GM06990 (cell line): ENCODE results near the gene BIRC6.

Source experiments
- DNase-seq: peaks from one replicate; pipeline ENCODE4 v3.0.0-alpha.2; 2011; ENCODE audit not compliant: insufficient read length; ENCODE audit errors: extremely low read depth
- H3K27me3 ChIP-seq: replicated peaks from 2 replicates; pipeline ENCODE4 v1.6.0; 2011; ENCODE audit warnings: low read length; ENCODE audit not compliant: control insufficient read depth, insufficient read depth
- H3K36me3 ChIP-seq: 2 replicates; pipeline ENCODE4 v1.5.1; 2011; ENCODE audit warnings: low read length; ENCODE audit not compliant: control insufficient read depth, insufficient read depth
- H3K4me3 ChIP-seq: replicated peaks from 2 replicates; pipeline ENCODE4 v1.5.1; 2011; ENCODE audit warnings: low read depth, mild to moderate bottlenecking, control low read depth, low read length
- CTCF ChIP-seq: IDR thresholded peaks from 2 replicates; pipeline ENCODE4 v1.5.1; 2011; ENCODE audit warnings: low read length, control low read depth, mild to moderate bottlenecking, inconsistent platforms; ENCODE audit not compliant: insufficient read depth, poor library complexity, severe bottlenecking

The BIRC6 gene

DNA sequence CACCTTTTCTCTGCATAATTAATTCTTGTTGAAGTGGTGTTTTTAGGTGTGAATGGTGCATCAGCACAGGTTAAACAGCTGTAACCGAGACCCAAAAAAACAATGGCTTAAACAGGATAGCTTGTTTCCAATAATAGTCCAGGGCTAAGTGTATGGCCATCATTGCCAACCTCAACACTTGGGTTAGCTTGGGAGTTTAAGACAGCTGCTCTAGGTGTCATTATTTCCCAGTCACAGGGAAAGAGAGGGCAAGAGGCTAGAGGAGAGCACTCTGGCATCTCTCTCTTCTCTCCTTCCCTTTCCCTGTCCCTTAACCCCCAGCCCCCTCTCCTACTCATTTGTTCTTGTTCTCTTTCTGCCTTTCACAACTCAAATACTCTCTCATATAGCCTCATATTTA, 21.1 kb downstream of the BIRC6 start:
- no peak for DNase-seq
- Histone ChIP-seq H3K27me3 (no peaks in the 10 kb centered on the region), H3K36me3 (peaks cover 8% of the 10 kb centered on the region), H3K4me3 (no peak overlapping the region)
- TF ChIP-seq CTCF: no peak

GRCh38 chr2:32379352-32379751, 22.5 kb downstream of the BIRC6 start:
- H3K27me3 ChIP-seq: no peaks in the 10 kb centered on the region
- no peak for DNase-seq

GRCh38 chr2:32383858-32384257, 27.0 kb downstream of the BIRC6 start:
- H3K27me3 ChIP-seq: no peaks in the 10 kb centered on the region
- H3K36me3 ChIP-seq: peaks cover 7% of the 10 kb centered on the region
- DNase-seq: no peak
- H3K4me3 ChIP-seq: no peak overlapping the region
- TF ChIP-seq CTCF: no peak

More at GRCh38 chr2:32379352-32379751, 22.5 kb downstream of the BIRC6 start:
- Histone ChIP-seq H3K36me3 (peaks cover 8% of the 10 kb centered on the region), H3K4me3 (no peak overlapping the region)
- TF ChIP-seq CTCF: no peak

DNA sequence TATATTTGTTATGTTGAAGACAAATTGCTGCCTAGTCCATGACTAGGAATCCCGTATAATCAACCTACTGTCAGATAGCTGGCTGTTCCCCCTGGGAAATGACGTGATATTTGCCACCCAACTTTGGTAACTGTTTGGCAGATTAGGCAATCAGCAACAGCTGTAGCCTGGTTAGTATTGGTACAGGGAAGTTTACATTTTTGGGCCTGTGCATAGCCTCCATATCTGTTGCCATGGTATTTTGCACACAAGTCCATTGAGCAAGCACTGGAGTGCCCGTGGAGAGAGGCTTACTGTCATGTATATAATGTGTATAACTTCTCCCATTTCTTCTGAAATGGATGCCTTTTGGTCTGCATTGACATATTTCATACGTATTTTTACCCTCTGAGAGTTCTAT, 27.7 kb downstream of the BIRC6 start:
- DNase-seq: no peak
- TF ChIP-seq CTCF: no peak
- no peak overlapping the region for H3K4me3 ChIP-seq
- peaks cover 7% of the 10 kb centered on the region for H3K36me3 ChIP-seq
- H3K27me3 ChIP-seq: no peaks in the 10 kb centered on the region

DNA sequence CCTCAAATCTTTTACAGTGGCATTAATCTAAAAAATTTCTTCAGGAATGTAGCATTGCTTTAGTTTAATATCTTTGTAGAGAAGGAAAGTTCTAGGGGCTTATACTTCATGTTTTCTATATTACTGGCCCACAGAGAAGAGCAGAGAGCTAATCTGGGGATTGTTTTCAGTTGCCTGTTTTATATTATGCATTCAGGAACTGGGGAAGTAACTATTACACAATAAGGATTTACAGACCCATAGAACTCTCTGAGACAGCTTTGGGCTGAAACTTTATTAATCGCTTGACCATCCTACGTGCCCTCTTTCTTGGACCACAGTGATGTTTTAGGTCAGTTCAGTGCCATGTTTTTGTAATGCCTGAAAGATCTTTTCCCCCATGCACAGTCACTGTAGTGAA, 29.9 kb downstream of the BIRC6 start:
- no peak for TF ChIP-seq CTCF
- Histone ChIP-seq H3K36me3 (peaks cover 4% of the 10 kb centered on the region), H3K4me3 (no peak overlapping the region), H3K27me3 (no peaks in the 10 kb centered on the region)
- DNase-seq: no peak

- no peak for TF ChIP-seq CTCF
- Histone ChIP-seq H3K4me3 (no peak overlapping the region), H3K27me3 (no peaks in the 10 kb centered on the region), H3K36me3 (peaks cover 7% of the 10 kb centered on the region)
- no peak for DNase-seq
Observed at GRCh38 chr2:32399221-32399620, 42.4 kb downstream of the BIRC6 start.
